ENCODE results near the gene TUFT1.

DNA sequence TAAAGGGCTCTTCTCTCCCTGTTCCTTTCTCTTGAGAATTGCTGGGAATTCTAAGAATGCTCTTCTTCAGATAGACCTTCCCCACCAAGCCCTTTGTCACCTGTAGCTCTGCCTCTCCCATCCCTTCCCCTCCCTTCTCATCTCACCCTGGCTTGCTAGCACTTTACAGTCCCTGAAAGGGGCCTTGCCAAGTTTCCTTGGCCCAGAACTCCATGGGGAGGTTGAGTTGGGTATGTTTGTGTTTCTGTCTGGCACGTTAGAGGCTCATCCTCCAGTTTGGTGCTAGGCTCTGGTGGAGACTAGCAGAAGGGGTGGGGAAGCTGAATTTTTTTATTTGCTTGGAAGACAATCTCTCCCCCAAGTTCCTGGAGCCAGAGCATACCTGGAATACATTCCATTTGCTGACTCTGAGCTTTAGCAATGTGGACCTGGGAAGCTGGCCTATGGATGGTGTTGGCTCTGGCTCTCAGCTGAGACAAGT lies 24.0 kb upstream of the TUFT1 start:
- no peak for TF ChIP-seq POLR2A (IDR thresholded peaks at IDR 0.05)
- TF ChIP-seq, protein P1, sequence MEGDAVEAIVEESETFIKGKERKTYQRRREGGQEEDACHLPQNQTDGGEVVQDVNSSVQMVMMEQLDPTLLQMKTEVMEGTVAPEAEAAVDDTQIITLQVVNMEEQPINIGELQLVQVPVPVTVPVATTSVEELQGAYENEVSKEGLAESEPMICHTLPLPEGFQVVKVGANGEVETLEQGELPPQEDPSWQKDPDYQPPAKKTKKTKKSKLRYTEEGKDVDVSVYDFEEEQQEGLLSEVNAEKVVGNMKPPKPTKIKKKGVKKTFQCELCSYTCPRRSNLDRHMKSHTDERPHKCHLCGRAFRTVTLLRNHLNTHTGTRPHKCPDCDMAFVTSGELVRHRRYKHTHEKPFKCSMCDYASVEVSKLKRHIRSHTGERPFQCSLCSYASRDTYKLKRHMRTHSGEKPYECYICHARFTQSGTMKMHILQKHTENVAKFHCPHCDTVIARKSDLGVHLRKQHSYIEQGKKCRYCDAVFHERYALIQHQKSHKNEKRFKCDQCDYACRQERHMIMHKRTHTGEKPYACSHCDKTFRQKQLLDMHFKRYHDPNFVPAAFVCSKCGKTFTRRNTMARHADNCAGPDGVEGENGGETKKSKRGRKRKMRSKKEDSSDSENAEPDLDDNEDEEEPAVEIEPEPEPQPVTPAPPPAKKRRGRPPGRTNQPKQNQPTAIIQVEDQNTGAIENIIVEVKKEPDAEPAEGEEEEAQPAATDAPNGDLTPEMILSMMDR (IDR thresholded peaks at IDR 0.05) = no peak
